GM12864 (cell line): Measurements from ENCODE around the gene RASAL1.

Experiments used
- DNase-seq: peaks from one replicate; pipeline ENCODE4 v3.0.0-alpha.2; 2011; ENCODE audit warnings: low read depth
- H3K4me3 ChIP-seq: 2 replicates; pipeline ENCODE4 v1.5.1; 2011; ENCODE audit warnings: mild to moderate bottlenecking, low read depth, low read length, control low read depth
- CTCF ChIP-seq: IDR thresholded peaks from 2 replicates; pipeline ENCODE4 v1.5.1; 2011; ENCODE audit warnings: low read depth, mild to moderate bottlenecking, moderate library complexity, low read length, control low read depth, inconsistent platforms; ENCODE audit errors: missing control alignments

The RASAL1 gene

GRCh38 chr12:113161415-113162016 lies 26.0 kb upstream of the RASAL1 start:
- no peak for TF ChIP-seq CTCF
- DNase-seq, result peak; percentile 52
- no peak overlapping the region for H3K4me3 ChIP-seq

GRCh38 chr12:113159937-113160336 lies 24.4 kb upstream of the RASAL1 start:
- no peak for TF ChIP-seq CTCF
- no peak overlapping the region for H3K4me3 ChIP-seq
- no peak for DNase-seq

- no peak for DNase-seq
These were observed 23.1 kb upstream of the RASAL1 start for GRCh38 chr12:113158439-113159203.

GRCh38 chr12:113157218-113157859 lies 21.8 kb upstream of the RASAL1 start:
- TF ChIP-seq CTCF, result no peak
- no peak overlapping the region for H3K4me3 ChIP-seq
- DNase-seq, result no peak

More at GRCh38 chr12:113158439-113159203, 23.1 kb upstream of the RASAL1 start:
- H3K4me3 ChIP-seq, result no peak overlapping the region
- TF ChIP-seq CTCF, result no peak

- no peak for DNase-seq
- TF ChIP-seq CTCF, result no peak
- no peak overlapping the region for H3K4me3 ChIP-seq
These were observed 20.1 kb upstream of the RASAL1 start for GRCh38 chr12:113155646-113156045.

- no peak for DNase-seq
- TF ChIP-seq CTCF, result no peak
- no peak overlapping the region for H3K4me3 ChIP-seq
These were observed 19.5 kb upstream of the RASAL1 start for GRCh38 chr12:113155060-113155459.
